ENCODE data around the gene MIOX.

The MIOX gene

GRCh38 chr22:50473855-50474671 lies 12.6 kb upstream of the MIOX start:
- DNase-seq (ENCODE audit: extremely low read depth, low read depth): no peak
- no peak for TF ChIP-seq CTCF (IDR thresholded peaks at IDR 0.05; ENCODE audit: low read depth, low read length, missing control alignments)
- peak overlapping the region; percentile 69 for H3K4me3 ChIP-seq (replicated peaks; ENCODE audit: low read depth, low read length)

GRCh38 chr22:50474710-50475651 lies 11.7 kb upstream of the MIOX start, which contains the start of gene SBF1:
TSS of gene SBF1 (minus strand) at chr22:50475035. CDS start at chr22:50474840, 195 bp downstream.
- H3K4me3 ChIP-seq (replicated peaks; ENCODE audit: low read depth, low read length): peak within 1 kb of the TSS; percentile 69
- DNase-seq (ENCODE audit: extremely low read depth, low read depth): peak; percentile 61
- TF ChIP-seq CTCF (IDR thresholded peaks at IDR 0.05; ENCODE audit: low read depth, low read length, missing control alignments): no peak

DNA sequence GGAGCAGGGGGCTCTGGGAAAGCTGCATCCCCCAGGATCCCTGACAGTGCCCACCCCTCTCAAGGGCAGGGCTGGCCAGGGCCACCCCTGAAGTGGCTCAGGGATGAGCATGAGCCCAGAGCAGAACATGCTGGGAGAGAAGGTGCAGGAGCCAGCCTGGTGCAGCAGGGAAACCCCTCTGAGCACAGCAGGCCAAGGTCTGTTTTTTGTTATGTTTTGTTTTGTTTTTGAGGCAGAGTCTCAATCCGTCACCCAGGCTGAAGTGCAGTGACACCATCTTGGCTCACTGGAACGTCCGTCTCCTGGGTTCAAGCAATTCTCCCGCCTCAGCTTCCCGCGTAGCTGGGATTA lies 11.0 kb upstream of the MIOX start:
- peak overlapping the region; percentile 69; the same call in 1 of the 2 replicates for H3K4me3 ChIP-seq (replicated peaks; ENCODE audit: low read depth, low read length)
- DNase-seq (ENCODE audit: extremely low read depth, low read depth): no peak
- no peak for TF ChIP-seq CTCF (IDR thresholded peaks at IDR 0.05; ENCODE audit: low read depth, low read length, missing control alignments)

DNA sequence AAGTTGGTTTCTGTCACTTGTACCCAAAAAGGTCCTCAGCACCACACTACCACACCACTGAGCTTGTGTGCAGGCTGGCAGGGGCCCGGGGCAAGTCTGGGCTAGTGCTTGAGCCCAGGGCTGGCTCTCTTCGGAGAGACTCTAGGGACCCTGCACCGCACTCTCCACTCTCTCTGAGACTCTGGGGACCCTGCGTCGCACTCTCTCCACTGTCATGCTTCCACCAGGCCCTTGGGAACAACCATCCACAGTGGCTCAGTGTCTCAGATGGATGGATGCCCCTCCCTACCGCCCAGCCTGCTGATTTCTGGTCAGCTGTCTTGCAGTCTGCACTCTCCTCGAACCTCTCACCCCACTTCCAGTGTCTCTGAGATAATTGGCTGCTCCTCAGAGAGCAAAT lies 9.8 kb upstream of the MIOX start:
- no peak overlapping the region for H3K4me3 ChIP-seq (replicated peaks; ENCODE audit: low read depth, low read length)
- no peak for TF ChIP-seq CTCF (IDR thresholded peaks at IDR 0.05; ENCODE audit: low read depth, low read length, missing control alignments)
- no peak for DNase-seq (ENCODE audit: extremely low read depth, low read depth)

GRCh38 chr22:50477923-50478322 lies 8.7 kb upstream of the MIOX start:
- DNase-seq (ENCODE audit: extremely low read depth, low read depth): no peak
- no peak for TF ChIP-seq CTCF (IDR thresholded peaks at IDR 0.05; ENCODE audit: low read depth, low read length, missing control alignments)
- no peak overlapping the region for H3K4me3 ChIP-seq (replicated peaks; ENCODE audit: low read depth, low read length)

DNA sequence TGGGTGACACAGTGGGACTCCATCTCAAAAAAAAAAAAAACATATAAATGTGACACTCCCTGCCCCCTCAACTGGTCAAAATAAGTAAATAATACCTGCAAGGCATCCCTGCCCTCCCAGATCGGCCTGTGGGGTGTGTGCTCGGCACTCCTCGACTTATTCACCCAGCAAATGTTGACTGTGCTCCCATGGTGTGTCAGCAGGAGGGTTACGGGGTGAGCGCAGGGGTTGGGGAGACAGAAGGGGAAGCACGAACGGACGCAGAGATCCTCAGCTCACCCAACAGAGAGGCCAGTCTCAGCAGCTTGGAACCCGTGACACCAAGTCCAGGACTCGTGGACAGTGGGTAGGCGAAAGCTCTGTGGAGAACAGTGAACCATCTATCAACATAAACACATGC lies 6.9 kb upstream of the MIOX start:
- TF ChIP-seq CTCF (IDR thresholded peaks at IDR 0.05; ENCODE audit: low read depth, low read length, missing control alignments): no peak
- no peak overlapping the region for H3K4me3 ChIP-seq (replicated peaks; ENCODE audit: low read depth, low read length)
- DNase-seq (ENCODE audit: extremely low read depth, low read depth): no peak

All from HFF-Myc (cell line).